Bronchial epithelial cell (primary cell): ENCODE data around the gene EXOC6B. TPM values are rescaled to one million over a fixed set of nuclear protein-coding genes. Genes with fewer than 3 reads are reported as not detected.

Source experiments
- DNase-seq: peaks from one replicate; pipeline ENCODE4 v3.0.0-alpha.2; 2010; ENCODE audit warnings: low read depth
- FAIRE-seq: peaks from 2 replicates; lab custom pipeline; 2011; peaks lifted over from hg19 to GRCh38; lab: Jason Lieb, UNC
- H3K27me3 ChIP-seq: 2 replicates; pipeline ENCODE4 v1.5.1; 2011; ENCODE audit warnings: low read length; ENCODE audit not compliant: control insufficient read depth, insufficient read depth
- H3K36me3 ChIP-seq: 2 replicates; pipeline ENCODE4 v1.5.1; 2011; ENCODE audit warnings: low read length; ENCODE audit not compliant: control insufficient read depth, insufficient read depth
- H3K4me3 ChIP-seq: 2 replicates; pipeline ENCODE4 v1.5.1; 2011; ENCODE audit warnings: mild to moderate bottlenecking, low read depth, low read length, control low read depth
- CTCF ChIP-seq: IDR thresholded peaks from 2 replicates; pipeline ENCODE4 v1.5.1; 2011; ENCODE audit warnings: mild to moderate bottlenecking, moderate library complexity, low read length, control low read depth, inconsistent platforms; ENCODE audit not compliant: insufficient read depth, severe bottlenecking
- total RNA-seq: library from RNA; depleted of rRNA; stranded (reverse); fragments of >200 nt; gene quantifications from 2 replicates; pipeline ENCODE4 v1.2.1, GENCODE V29; 2014

Gene EXOC6B
- total RNA-seq, 1 donor from 2014 or later, result 26.9 TPM

GRCh38 chr2:72727356-72727755 is 98.5 kb downstream of the EXOC6B start:
- DNase-seq (no peak), FAIRE-seq (no peak)
- Histone ChIP-seq H3K4me3 (no peak overlapping the region), H3K27me3 (no peaks in the 10 kb centered on the region), H3K36me3 (peaks cover 2% of the 10 kb centered on the region)
- TF ChIP-seq CTCF, result no peak

- no peak for FAIRE-seq
- DNase-seq, result no peak
These were observed 102.0 kb downstream of the EXOC6B start for GRCh38 chr2:72723769-72724370.

GRCh38 chr2:72722492-72723070 is 103.3 kb downstream of the EXOC6B start:
- no peak for TF ChIP-seq CTCF
- Histone ChIP-seq H3K36me3 (peaks cover 4% of the 10 kb centered on the region), H3K27me3 (no peaks in the 10 kb centered on the region), H3K4me3 (no peak overlapping the region)
- DNase-seq (peak; percentile 28), FAIRE-seq (no peak)

More at GRCh38 chr2:72723769-72724370, 102.0 kb downstream of the EXOC6B start:
- Histone ChIP-seq H3K4me3 (no peak overlapping the region), H3K36me3 (peaks cover 2% of the 10 kb centered on the region), H3K27me3 (no peaks in the 10 kb centered on the region)
- TF ChIP-seq CTCF, result no peak

GRCh38 chr2:72719416-72719815 is 106.4 kb downstream of the EXOC6B start:
- no peak for TF ChIP-seq CTCF
- Histone ChIP-seq H3K4me3 (no peak overlapping the region), H3K36me3 (peaks cover 3% of the 10 kb centered on the region), H3K27me3 (no peaks in the 10 kb centered on the region)
- FAIRE-seq, result no peak
- peak; percentile 88 for DNase-seq

GRCh38 chr2:72718876-72719275 is 107.0 kb downstream of the EXOC6B start:
- H3K36me3 ChIP-seq, result peaks cover 3% of the 10 kb centered on the region
- TF ChIP-seq CTCF, result no peak
- no peaks in the 10 kb centered on the region for H3K27me3 ChIP-seq
- DNase-seq, result no peak
- no peak for FAIRE-seq
- H3K4me3 ChIP-seq, result no peak overlapping the region

- Histone ChIP-seq H3K36me3 (peaks cover 4% of the 10 kb centered on the region), H3K4me3 (no peak overlapping the region), H3K27me3 (no peaks in the 10 kb centered on the region)
- DNase-seq (no peak), FAIRE-seq (no peak)
- TF ChIP-seq CTCF, result no peak
These were observed 109.2 kb downstream of the EXOC6B start for GRCh38 chr2:72716601-72717000.
